Breast epithelium (tissue), 4 donors: Measurements from ENCODE around the gene NPRL2. TPM values are rescaled to one million over a fixed set of nuclear protein-coding genes. Genes with fewer than 3 reads are reported as not detected.

Source experiments
- DNase-seq, 2 donors: peaks; one replicate each; pipeline ENCODE4 v3.0.0-alpha.2; 2019; ENCODE audit warnings: low spot score in 2 of 2
- H3K27ac ChIP-seq, 2 donors: fragments of 200-600 bp; sonication (generic) in 1 of 2; one replicate each; pipeline ENCODE4 v1.5.1; 2016 to 2019; ENCODE audit warnings: mild to moderate bottlenecking in 1 of 2
- H3K27me3 ChIP-seq, 2 donors: fragments of 200-600 bp; sonication (generic) in 1 of 2; one replicate each; pipeline versions ENCODE4 v1.5.1 to v1.6.0; 2017 to 2019; ENCODE audit warnings: control low read depth in 1 of 2, mild to moderate bottlenecking in 1 of 2
- H3K36me3 ChIP-seq: fragments of 200-600 bp; one replicate; pipeline ENCODE4 v1.5.1; 2019
- H3K4me1 ChIP-seq, 2 donors: fragments of 200-600 bp; sonication (generic); one replicate each; pipeline ENCODE4 v1.5.1; 2016 to 2019; ENCODE audit warnings: control low read depth in 1 of 2
- H3K4me3 ChIP-seq, 3 donors: fragments of 200-600 bp; sonication (generic); 1 replicate in 2 of 3; 2 replicates in 1 of 3; pipeline ENCODE4 v1.5.1; 2016 to 2019; ENCODE audit warnings: mild to moderate bottlenecking in 3 of 3, moderate library complexity in 2 of 3
- H3K9me3 ChIP-seq, 2 donors: fragments of 200-600 bp; sonication (generic) in 1 of 2; one replicate each; pipeline ENCODE4 v1.5.1; 2016 to 2019; ENCODE audit warnings: control low read depth in 1 of 2
- CTCF ChIP-seq, 3 donors: fragments of 450-650 bp; IDR thresholded peaks; one replicate each; pipeline ENCODE4 v1.5.1; 2016 to 2017; ENCODE audit warnings: antibody characterized with exemption in 3 of 3, mild to moderate bottlenecking in 3 of 3, moderate library complexity in 3 of 3
- POLR2A ChIP-seq: fragments of 450-650 bp; IDR thresholded peaks from one replicate; pipeline ENCODE4 v1.6.1; 2016; ENCODE audit warnings: antibody characterized with exemption, mild to moderate bottlenecking, moderate library complexity
- POLR2AphosphoS5 ChIP-seq, 3 donors: sonication (generic); formaldehyde crosslinking; IDR thresholded peaks; one replicate each; pipeline ENCODE4 v1.6.1; 2017; ENCODE audit warnings: antibody characterized with exemption in 3 of 3
- intact Hi-C: fragments of 100-400 bp; cut with DNase I; formaldehyde crosslinking; loops from one replicate; pipeline ENCODE4 v1.15.1; 2023; ENCODE audit warnings: low total_unique reads
- total RNA-seq, 3 donors: library from RNA; depleted of rRNA; stranded (reverse); fragments of >200 nt; gene quantifications; one replicate each; pipeline ENCODE4 v1.1.0, GENCODE V29; 2016

Gene NPRL2
- total RNA-seq, 3 donors from 2014 or later, result 17.4 to 31.5 (median 29.5) TPM

GRCh38 chr3:50318615-50319014 is 32.0 kb downstream of the NPRL2 start:
- intact Hi-C loops, result no loop called here
- Histone ChIP-seq H3K36me3 (no peaks in the 10 kb centered on the region), H3K4me3 (peak overlapping the region; percentile 54 to 85 (median 79)), H3K9me3 (no peaks in the 10 kb centered on the region), H3K27me3 (no peaks in the 10 kb centered on the region), H3K4me1 (peaks cover 18 to 45% of the 10 kb centered on the region in 2 donors), H3K27ac (peak overlapping the region; percentile 94)
- no peak for DNase-seq
- no peak for TF ChIP-seq POLR2AphosphoS5 (IDR thresholded peaks at IDR 0.05)
- no peak for TF ChIP-seq CTCF (IDR thresholded peaks at IDR 0.05)
- no peak for TF ChIP-seq POLR2A

- Histone ChIP-seq H3K36me3 (no peaks in the 10 kb centered on the region), H3K4me3 (peak overlapping the region in 2 of 3 donors; percentile 54 to 85), H3K27me3 (no peaks in the 10 kb centered on the region), H3K9me3 (no peaks in the 10 kb centered on the region), H3K4me1 (peaks cover 18 to 45% of the 10 kb centered on the region in 2 donors), H3K27ac (peak overlapping the region; percentile 94)
- intact Hi-C loops, result no loop called here
- TF ChIP-seq POLR2AphosphoS5 (IDR thresholded peaks at IDR 0.05) (no peak), CTCF (IDR thresholded peaks at IDR 0.05) (no peak), POLR2A (no peak)
- no peak for DNase-seq
Observed at GRCh38 chr3:50318163-50318562, 32.4 kb downstream of the NPRL2 start.

- H3K4me3 ChIP-seq, result peak overlapping the region in 1 of 3 donors; percentile 85
- no peaks in the 10 kb centered on the region for H3K27me3 ChIP-seq
- H3K27ac ChIP-seq, result peak overlapping the region; percentile 94
- TF ChIP-seq POLR2A (no peak), CTCF (IDR thresholded peaks at IDR 0.05) (no peak), POLR2AphosphoS5 (IDR thresholded peaks at IDR 0.05) (no peak)
- DNase-seq, result no peak
- no peaks in the 10 kb centered on the region for H3K9me3 ChIP-seq
- intact Hi-C loops, result no loop called here
- peaks cover 18 to 39% of the 10 kb centered on the region in 2 donors for H3K4me1 ChIP-seq
- no peaks in the 10 kb centered on the region for H3K36me3 ChIP-seq
Observed at GRCh38 chr3:50317300-50317699, 33.3 kb downstream of the NPRL2 start.

GRCh38 chr3:50316657-50317242 is 33.8 kb downstream of the NPRL2 start:
- peak overlapping the region; percentile 94 for H3K27ac ChIP-seq
- H3K36me3 ChIP-seq, result no peaks in the 10 kb centered on the region
- H3K9me3 ChIP-seq, result no peaks in the 10 kb centered on the region
- peaks cover 18 to 33% of the 10 kb centered on the region in 2 donors for H3K4me1 ChIP-seq
- intact Hi-C loops, result no loop called here
- H3K4me3 ChIP-seq, result peak overlapping the region in 1 of 3 donors; percentile 85
- TF ChIP-seq POLR2A (no peak), POLR2AphosphoS5 (IDR thresholded peaks at IDR 0.05) (peak in 1 of 3 donors; percentile 44)
- DNase-seq, result peak; percentile 88 to 90
- no peaks in the 10 kb centered on the region for H3K27me3 ChIP-seq

GRCh38 chr3:50314816-50315215 is 35.8 kb downstream of the NPRL2 start:
- DNase-seq, result no peak
- no peaks in the 10 kb centered on the region for H3K36me3 ChIP-seq
- H3K27ac ChIP-seq, result peak overlapping the region; percentile 48 to 94
- no peaks in the 10 kb centered on the region for H3K9me3 ChIP-seq
- H3K27me3 ChIP-seq, result no peaks in the 10 kb centered on the region
- H3K4me3 ChIP-seq, result no peak overlapping the region
- intact Hi-C loops, result no loop called here
- H3K4me1 ChIP-seq, result peaks cover 14 to 26% of the 10 kb centered on the region in 2 donors
- TF ChIP-seq CTCF (IDR thresholded peaks at IDR 0.05), result no peak
